Neuronal stem cell (in vitro differentiated cells): ENCODE data around the gene CSMD2.

ENCODE experiments used
- DNase-seq: peaks from one replicate; pipeline ENCODE4 v3.0.0-alpha.2; 2013; ENCODE audit warnings: low spot score
- H2AFZ ChIP-seq: one replicate; pipeline ENCODE4 v1.6.1; 2013; ENCODE audit warnings: mild to moderate bottlenecking, low read length, inconsistent platforms
- H2AK5ac ChIP-seq: 2 replicates; pipeline ENCODE4 v1.6.1; 2013; ENCODE audit warnings: low read depth, mild to moderate bottlenecking, inconsistent platforms, low read length, moderate library complexity, mixed read lengths
- H2BK120ac ChIP-seq: 2 replicates; pipeline ENCODE4 v1.6.1; 2013; ENCODE audit warnings: low read depth, mild to moderate bottlenecking, inconsistent platforms, low read length, moderate library complexity, mixed read lengths
- H2BK12ac ChIP-seq: one replicate; pipeline ENCODE4 v1.6.1; 2013; ENCODE audit warnings: low read length, inconsistent platforms
- H2BK15ac ChIP-seq: 2 replicates; pipeline ENCODE4 v1.6.1; 2013; ENCODE audit warnings: mild to moderate bottlenecking, low read length, inconsistent platforms, mixed read lengths
- H2BK5ac ChIP-seq: one replicate; pipeline ENCODE4 v1.6.1; 2013; ENCODE audit warnings: inconsistent platforms, mild to moderate bottlenecking, low read length, moderate library complexity
- H3K14ac ChIP-seq: one replicate; pipeline ENCODE4 v1.6.1; 2013; ENCODE audit warnings: low read length, inconsistent platforms
- H3K18ac ChIP-seq: 2 replicates; pipeline ENCODE4 v1.6.1; 2013; ENCODE audit warnings: low read length, inconsistent platforms
- H3K23ac ChIP-seq: 2 replicates; pipeline ENCODE4 v1.6.1; 2013; ENCODE audit warnings: low read depth, mild to moderate bottlenecking, mixed read lengths, low read length, inconsistent platforms; ENCODE audit not compliant: poor library complexity
- H3K27ac ChIP-seq: replicated peaks from 3 replicates; pipeline ENCODE4 v1.5.1; 2013; ENCODE audit warnings: low read length, inconsistent platforms
- H3K27me3 ChIP-seq, 3 experiments: 2 replicates each; pipeline ENCODE4 v1.6.1; 2013; ENCODE audit warnings: low read length in 3 of 3, mild to moderate bottlenecking in 2 of 3, inconsistent platforms in 1 of 3, low read depth in 1 of 3, mixed read lengths in 1 of 3, moderate library complexity in 1 of 3; ENCODE audit not compliant: control insufficient read depth in 3 of 3, insufficient read depth in 3 of 3
- H3K36me3 ChIP-seq, 2 donors: replicated peaks in 1 of 2; 2 replicates each; pipeline ENCODE4 v1.6.1; 2013; ENCODE audit warnings: low read length in 2 of 2; ENCODE audit not compliant: control insufficient read depth in 2 of 2, insufficient read depth in 2 of 2
- H3K4ac ChIP-seq: 2 replicates; pipeline ENCODE4 v1.6.1; 2013; ENCODE audit warnings: inconsistent platforms, mild to moderate bottlenecking, low read length, moderate library complexity
- H3K4me1 ChIP-seq, 2 donors: 1 replicate in 1 of 2; 2 replicates in 1 of 2; pipeline ENCODE4 v1.6.1; 2013; ENCODE audit warnings: low read length in 2 of 2, low read depth in 1 of 2; ENCODE audit not compliant: control insufficient read depth in 2 of 2, insufficient read depth in 1 of 2
- H3K4me2 ChIP-seq: one replicate; pipeline ENCODE4 v1.6.1; 2013; ENCODE audit warnings: mild to moderate bottlenecking, low read length, inconsistent platforms; ENCODE audit not compliant: insufficient read depth, poor library complexity, severe bottlenecking
- H3K4me3 ChIP-seq, 2 donors: 2 replicates each; pipeline ENCODE4 v1.5.1; 2013; ENCODE audit warnings: low read length in 2 of 2, mild to moderate bottlenecking in 2 of 2, inconsistent platforms in 1 of 2, moderate library complexity in 1 of 2
- H3K79me1 ChIP-seq: one replicate; pipeline ENCODE4 v1.6.1; 2013; ENCODE audit warnings: low read depth, mild to moderate bottlenecking, inconsistent platforms, low read length, moderate library complexity
- H3K9ac ChIP-seq: one replicate; pipeline ENCODE4 v1.6.1; 2013; ENCODE audit warnings: mild to moderate bottlenecking, low read depth, low read length, inconsistent platforms; ENCODE audit not compliant: poor library complexity
- H3K9me3 ChIP-seq, 2 donors: replicated peaks in 1 of 2; 2 replicates each; pipeline versions ENCODE3 to v1.6.1; 2013; ENCODE audit warnings: low read length in 2 of 2, mild to moderate bottlenecking in 2 of 2, inconsistent platforms in 1 of 2, low read depth in 1 of 2, mixed read lengths in 1 of 2, moderate library complexity in 1 of 2; ENCODE audit not compliant: control insufficient read depth in 2 of 2, insufficient read depth in 1 of 2
- H4K8ac ChIP-seq: one replicate; pipeline ENCODE4 v1.6.1; 2013; ENCODE audit warnings: low read depth, mild to moderate bottlenecking, inconsistent platforms, low read length, moderate library complexity
- H4K91ac ChIP-seq: one replicate; pipeline ENCODE4 v1.6.1; 2013; ENCODE audit warnings: low read length, low read depth, mild to moderate bottlenecking, inconsistent platforms; ENCODE audit not compliant: poor library complexity
- WGBS, 2 donors: extraction: QIAGEN DNeasy Blood & Tissue Kit; methylation state at CpG; one replicate each; pipeline ENCODE4 v1.1.7; 2013; ENCODE audit warnings: missing lambda C conversion rate in 2 of 2, mixed read lengths in 1 of 2; ENCODE audit not compliant: insufficient read length in 2 of 2, insufficient replicate concordance in 1 of 2; ENCODE audit errors: extremely low coverage in 2 of 2; 5-methylcytosine and 5-hydroxymethylcytosine counted together

Gene CSMD2

DNA sequence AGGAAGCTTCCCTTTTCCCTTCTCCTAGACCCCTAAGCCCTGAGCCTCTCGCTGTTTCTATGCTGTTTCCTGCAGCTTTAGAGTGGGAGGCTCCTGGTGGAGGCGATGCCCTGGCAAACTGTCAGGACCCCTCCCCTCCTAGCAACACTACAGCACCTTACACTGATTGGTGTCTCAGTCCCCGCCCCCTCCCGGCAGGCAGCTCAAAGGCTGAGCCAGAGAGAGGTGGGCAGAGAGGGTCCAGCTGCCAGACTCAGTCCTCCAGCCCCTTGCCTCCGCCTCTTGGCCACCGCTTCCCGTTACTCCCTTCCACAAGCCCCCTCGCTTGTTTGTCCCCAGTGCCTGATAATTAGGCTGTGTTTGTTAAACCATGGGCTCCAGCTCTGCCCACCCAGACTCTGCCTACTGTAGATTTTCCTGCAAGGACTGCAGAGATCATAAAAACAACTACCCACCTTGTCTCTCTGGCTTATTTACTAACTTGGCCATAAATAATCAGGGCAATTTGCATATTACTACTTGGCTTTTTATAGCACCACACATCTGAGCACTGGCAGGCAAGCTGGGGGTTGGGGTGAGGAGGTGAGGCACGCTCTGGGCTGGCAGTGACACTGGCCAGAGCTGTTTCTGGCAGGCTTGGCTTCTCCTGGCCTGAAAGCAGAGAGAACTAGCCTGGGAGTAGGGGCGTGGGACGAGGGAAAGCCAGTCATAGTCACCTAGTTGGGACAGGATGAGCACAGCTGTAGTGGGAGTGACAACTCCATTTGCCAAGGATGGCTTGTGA lies 107.5 kb downstream of the CSMD2 start:
- Histone ChIP-seq H3K36me3 (no peaks in the 10 kb centered on the region), H2AFZ (no peak overlapping the region), H3K18ac (peak overlapping the region; percentile 86), H2BK15ac (no peak overlapping the region), H3K4me1 (peaks cover 0 to 14% of the 10 kb centered on the region in 2 donors), H3K9ac (no peak overlapping the region), H2BK12ac (no peak overlapping the region), H3K4me2 (no peak overlapping the region), H2BK5ac (no peak overlapping the region), H3K14ac (peak overlapping the region; percentile 61), H2BK120ac (no peak overlapping the region), H3K9me3 (no peaks in the 10 kb centered on the region), H3K27me3 (no peaks in the 10 kb centered on the region), H3K23ac (no peak overlapping the region), H3K4me3 (no peak overlapping the region), H3K27ac (no peak overlapping the region), H3K79me1 (no peaks in the 10 kb centered on the region), H3K4ac (no peak overlapping the region), H2AK5ac (no peak overlapping the region), H4K91ac (no peak overlapping the region), H4K8ac (peak overlapping the region; percentile 52)
- WGBS, 2 donors: no CpG with 5 or more reads among the region's 11 CpGs
- DNase-seq: peak; percentile 9

DNA sequence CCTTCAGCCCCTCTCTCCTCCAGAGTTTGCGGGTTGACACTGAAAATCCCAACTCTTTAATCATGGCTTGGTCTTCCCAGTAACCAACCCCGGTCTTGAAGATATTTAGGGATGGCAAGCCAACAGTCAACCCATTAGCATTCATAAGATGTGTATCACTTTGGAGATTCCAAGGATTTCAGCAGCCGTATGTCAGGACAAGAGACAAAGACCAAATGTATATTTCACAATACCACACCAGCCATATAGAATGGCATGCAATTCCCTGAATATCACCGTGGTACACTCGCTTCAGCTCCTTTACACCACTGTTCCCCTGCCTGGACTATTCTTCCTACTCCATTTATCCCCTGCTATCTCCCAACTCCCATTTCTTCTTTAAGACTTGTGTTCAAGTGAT lies 109.2 kb downstream of the CSMD2 start:
- Histone ChIP-seq H2BK5ac (no peak overlapping the region), H3K4me3 (no peak overlapping the region), H3K9me3 (no peaks in the 10 kb centered on the region), H3K14ac (no peak overlapping the region), H3K18ac (no peak overlapping the region), H2BK120ac (no peak overlapping the region), H3K4me2 (no peak overlapping the region), H3K27me3 (no peaks in the 10 kb centered on the region), H2AK5ac (no peak overlapping the region), H3K27ac (no peak overlapping the region), H3K4ac (no peak overlapping the region), H2AFZ (no peak overlapping the region), H4K91ac (no peak overlapping the region), H3K23ac (no peak overlapping the region), H3K9ac (no peak overlapping the region), H3K4me1 (peaks cover 0 to 11% of the 10 kb centered on the region in 2 donors), H3K79me1 (no peaks in the 10 kb centered on the region), H4K8ac (no peak overlapping the region), H2BK12ac (no peak overlapping the region), H3K36me3 (no peaks in the 10 kb centered on the region), H2BK15ac (no peak overlapping the region)
- DNase-seq: no peak
- WGBS, 2 donors: no CpG with 5 or more reads among the region's 5 CpGs

DNA sequence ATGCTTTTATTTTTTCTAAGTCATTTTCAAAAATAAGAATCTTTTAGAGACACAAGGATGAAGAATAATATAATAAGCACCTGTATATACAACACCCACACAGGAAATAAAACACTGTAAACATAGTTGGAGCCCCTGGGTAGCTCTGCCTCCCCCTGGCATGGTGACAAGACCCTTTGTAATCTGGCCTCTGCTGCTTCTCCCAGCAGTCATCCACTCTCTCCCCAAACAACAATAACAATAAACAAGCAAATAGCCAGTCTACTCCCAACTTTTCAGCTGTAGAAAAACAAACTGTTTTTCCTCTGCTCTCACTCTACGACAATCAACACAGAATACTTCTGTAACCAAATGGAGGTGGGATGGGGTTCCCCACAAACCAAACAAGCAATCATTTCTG lies 110.1 kb downstream of the CSMD2 start:
- no peak overlapping the region for H2AFZ ChIP-seq
- H3K14ac ChIP-seq: no peak overlapping the region
- H4K8ac ChIP-seq: no peak overlapping the region
- WGBS, 2 donors: no CpG with 5 or more reads among the region's 1 CpG
- H3K9me3 ChIP-seq: peaks cover 0 to 4% of the 10 kb centered on the region in 2 donors
- no peak overlapping the region for H2BK12ac ChIP-seq
- H3K4me3 ChIP-seq: no peak overlapping the region
- H2BK5ac ChIP-seq: no peak overlapping the region
- no peak overlapping the region for H3K4me2 ChIP-seq
- H3K4ac ChIP-seq: no peak overlapping the region
- no peak overlapping the region for H3K23ac ChIP-seq
- H3K36me3 ChIP-seq: no peaks in the 10 kb centered on the region
- H3K9ac ChIP-seq: no peak overlapping the region
- H3K27ac ChIP-seq: no peak overlapping the region
- H3K4me1 ChIP-seq: peaks cover 0 to 10% of the 10 kb centered on the region in 2 donors
- H3K27me3 ChIP-seq: no peaks in the 10 kb centered on the region
- no peak for DNase-seq
- H2BK120ac ChIP-seq: no peak overlapping the region
- no peak overlapping the region for H2AK5ac ChIP-seq
- H2BK15ac ChIP-seq: no peak overlapping the region
- no peak overlapping the region for H4K91ac ChIP-seq
- H3K79me1 ChIP-seq: no peaks in the 10 kb centered on the region
- no peak overlapping the region for H3K18ac ChIP-seq

DNA sequence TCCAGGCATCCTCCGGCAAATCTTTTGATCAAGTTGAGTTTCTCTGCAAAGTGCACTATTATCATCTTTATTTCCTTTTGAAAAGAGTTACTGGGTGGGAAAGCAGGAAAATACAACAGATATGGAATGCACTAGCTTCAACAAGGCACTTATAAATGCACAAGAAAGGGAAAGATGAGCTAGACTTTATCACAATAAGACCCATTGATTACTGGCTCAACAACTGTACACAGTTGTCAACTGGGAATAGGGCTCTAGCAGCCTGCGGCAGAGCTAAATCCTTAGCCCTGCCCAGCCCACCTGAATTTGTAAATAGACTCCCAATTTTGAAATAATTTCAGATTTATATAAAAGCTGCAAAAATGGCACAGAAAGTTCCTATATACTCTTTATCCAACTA lies 111.4 kb downstream of the CSMD2 start:
- no peak overlapping the region for H3K4me2 ChIP-seq
- H3K36me3 ChIP-seq: no peaks in the 10 kb centered on the region
- no peak for DNase-seq
- H3K9ac ChIP-seq: no peak overlapping the region
- no peak overlapping the region for H3K27ac ChIP-seq
- H2BK120ac ChIP-seq: no peak overlapping the region
- no peak overlapping the region for H2BK15ac ChIP-seq
- H3K4me1 ChIP-seq: peaks cover 0 to 10% of the 10 kb centered on the region in 2 donors
- H3K23ac ChIP-seq: no peak overlapping the region
- no peak overlapping the region for H4K8ac ChIP-seq
- H3K9me3 ChIP-seq: peaks cover 0 to 4% of the 10 kb centered on the region in 2 donors
- no peak overlapping the region for H3K4me3 ChIP-seq
- no peak overlapping the region for H3K18ac ChIP-seq
- no peak overlapping the region for H2BK12ac ChIP-seq
- H2AK5ac ChIP-seq: no peak overlapping the region
- H2BK5ac ChIP-seq: no peak overlapping the region
- H3K14ac ChIP-seq: no peak overlapping the region
- no peak overlapping the region for H4K91ac ChIP-seq
- H3K79me1 ChIP-seq: no peaks in the 10 kb centered on the region
- no peak overlapping the region for H2AFZ ChIP-seq
- H3K27me3 ChIP-seq: no peaks in the 10 kb centered on the region
- WGBS, 2 donors: no CpG with 5 or more reads among the region's 2 CpGs
- H3K4ac ChIP-seq: no peak overlapping the region
